GM04504 (cell line): Measurements from ENCODE around the gene RBAK.
"Not testable (repeated sequence)": the region's sequence is repeated elsewhere in the genome, so short reads cannot be mapped to it uniquely, and the experiment has no call there.

Experiments
- DNase-seq: peaks from one replicate; pipeline ENCODE4 v3.0.0-alpha.2; 2012; ENCODE audit warnings: low read depth

RBAK gene

DNA sequence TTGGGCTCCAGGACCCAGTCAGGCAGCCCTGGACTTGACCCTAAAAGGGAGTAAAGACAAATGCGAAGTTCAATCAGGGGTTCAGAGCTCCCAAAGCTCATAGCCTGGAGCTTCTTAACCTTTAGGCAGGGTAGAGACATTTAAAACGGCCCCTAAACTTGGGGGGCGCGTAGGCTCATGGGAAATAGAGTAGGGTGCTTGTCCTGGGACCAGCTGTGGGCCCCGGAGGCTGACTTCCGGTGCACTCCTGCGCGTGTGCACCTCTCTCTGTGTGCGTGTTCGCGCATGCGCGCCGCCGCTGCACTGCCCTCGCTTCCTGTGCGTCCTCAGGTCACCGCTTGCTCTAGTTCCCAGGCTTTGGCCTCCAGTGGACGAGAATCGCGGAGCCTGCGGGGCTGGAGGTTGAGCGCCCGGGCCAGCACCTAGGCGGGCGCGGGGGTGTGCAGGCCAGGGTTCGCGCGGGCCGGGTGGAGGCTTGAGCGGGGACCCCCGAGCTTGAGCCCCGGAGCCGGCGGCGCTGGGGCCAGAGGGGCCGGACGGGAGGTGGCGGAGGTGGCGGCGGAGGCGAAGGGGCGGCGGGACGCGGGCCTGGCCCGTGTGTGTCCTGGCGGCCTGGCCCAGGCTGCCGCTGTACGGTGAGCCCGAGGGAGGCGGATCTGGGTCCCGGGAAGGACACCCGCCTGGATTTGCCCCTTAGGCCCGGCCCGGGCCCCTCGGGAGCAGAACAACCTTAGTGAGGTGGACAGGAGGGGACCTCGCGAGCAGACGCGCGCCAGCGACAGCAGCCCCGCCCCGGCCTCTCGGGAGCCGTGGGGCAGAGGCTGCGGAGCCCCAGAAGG is at the start of gene RBAK:
TSS of gene RBAK (plus strand) at position 303 of the 839 bp plus-strand sequence. CDS start 2,217 bp downstream, outside the sequence.
- DNase-seq = peak; percentile 87

GRCh38 chr7:4996696-4997222 is 48.9 kb upstream of the RBAK start:
- no peak for DNase-seq

GRCh38 chr7:4998244-4998643 is 47.4 kb upstream of the RBAK start:
- no peak for DNase-seq

GRCh38 chr7:4998910-4999309 is 46.8 kb upstream of the RBAK start:
- DNase-seq = no peak

GRCh38 chr7:4999369-4999950 is 46.2 kb upstream of the RBAK start:
- DNase-seq = no peak

DNA sequence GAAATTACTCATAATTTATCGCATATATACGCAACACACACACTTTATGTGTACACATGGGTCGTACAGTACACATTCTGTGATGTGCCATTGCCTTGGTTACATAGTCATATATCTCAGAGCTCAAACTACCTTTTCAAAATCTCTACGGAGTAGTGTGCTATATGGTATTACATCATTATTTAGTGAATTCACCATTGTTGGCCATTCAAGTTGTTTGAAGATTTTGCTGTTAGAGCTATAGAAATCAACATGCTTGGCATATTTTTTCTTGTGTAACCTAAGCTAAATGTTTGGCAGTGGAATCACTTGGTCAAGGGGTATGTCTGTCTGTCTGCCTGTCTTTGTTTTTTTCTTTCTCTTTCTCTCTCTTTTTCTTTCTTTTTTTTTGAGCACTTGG is 44.7 kb upstream of the RBAK start:
- no peak for DNase-seq

GRCh38 chr7:5001911-5002310 is 43.7 kb upstream of the RBAK start:
- DNase-seq = no peak

- DNase-seq = no peak
These were observed 40.6 kb upstream of the RBAK start for GRCh38 chr7:5005066-5005465.

- DNase-seq = no peak
These were observed 32.7 kb upstream of the RBAK start for GRCh38 chr7:5012985-5013384.

DNA sequence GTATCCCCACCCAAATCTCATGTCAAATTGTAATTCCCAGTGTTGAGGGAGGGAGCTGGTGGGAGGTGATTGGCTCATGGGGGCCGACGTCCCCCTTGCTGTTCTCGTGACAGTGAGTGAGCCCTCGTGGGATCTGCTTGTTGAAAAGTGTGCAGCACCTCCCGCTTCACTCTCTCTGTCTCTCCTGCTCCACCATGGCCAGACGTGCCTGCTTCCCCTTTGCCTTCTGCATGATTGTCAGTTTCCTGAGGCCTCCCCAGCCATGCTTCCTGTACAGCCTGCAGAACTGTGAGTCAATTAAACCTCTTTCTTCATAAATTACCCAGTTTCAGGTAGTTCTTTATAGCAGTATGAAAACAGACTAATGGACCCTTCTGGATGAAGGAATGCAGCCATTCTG is 29.7 kb upstream of the RBAK start:
- DNase-seq = not testable (repeated sequence)

GRCh38 chr7:5017626-5018025 is 28.0 kb upstream of the RBAK start:
- DNase-seq = not testable (repeated sequence)

DNA sequence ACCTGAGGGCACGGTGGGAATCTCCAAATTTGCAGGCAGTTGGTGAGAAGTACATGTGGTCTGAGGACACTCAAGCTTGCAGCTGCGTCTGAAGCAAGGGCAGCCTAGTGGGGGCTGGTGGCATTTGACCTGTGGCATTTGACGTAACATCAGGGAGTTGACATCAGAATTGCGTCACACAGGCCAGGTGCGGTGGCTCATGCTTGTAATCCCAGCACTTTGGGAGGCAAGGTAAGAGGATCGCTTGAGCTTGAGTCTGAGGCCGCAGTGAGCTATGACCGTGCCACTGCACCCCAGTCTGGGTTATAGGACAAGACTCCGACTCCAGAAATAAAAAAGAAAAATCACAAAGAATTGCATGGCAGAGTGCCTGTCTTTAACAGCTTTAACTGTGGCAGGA is 25.6 kb upstream of the RBAK start:
- no peak for DNase-seq

GRCh38 chr7:5020976-5021550 is 24.6 kb upstream of the RBAK start:
- DNase-seq = not testable (repeated sequence)

GRCh38 chr7:5023626-5024025 is 22.0 kb upstream of the RBAK start:
- not testable (repeated sequence) for DNase-seq

- not testable (repeated sequence) for DNase-seq
These were observed 17.8 kb upstream of the RBAK start for GRCh38 chr7:5027796-5028410.

GRCh38 chr7:5033186-5033585 is 12.5 kb upstream of the RBAK start:
- not testable (repeated sequence) for DNase-seq

- DNase-seq = no peak
These were observed 10.4 kb upstream of the RBAK start for GRCh38 chr7:5035276-5035675.

DNA sequence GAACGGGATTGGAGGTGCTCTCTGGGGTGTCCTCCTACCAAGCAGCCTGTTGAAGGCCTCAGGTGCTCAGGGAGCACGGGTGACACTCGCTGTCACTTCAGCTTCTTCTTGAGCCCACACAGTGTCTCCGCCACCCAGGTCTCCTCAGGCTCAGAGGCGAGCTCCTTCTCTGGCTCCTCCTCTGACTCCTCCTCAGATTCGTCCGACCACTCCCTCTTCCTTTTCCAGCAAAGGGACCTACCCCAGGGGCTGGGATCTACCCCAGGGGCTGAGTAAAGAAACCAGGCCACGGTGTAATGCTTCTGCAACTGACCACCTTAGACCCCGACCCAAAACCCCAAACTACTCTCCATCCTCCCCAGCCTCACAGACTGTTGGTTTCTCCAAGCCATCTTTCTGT is 9.2 kb upstream of the RBAK start:
- DNase-seq = no peak

DNA sequence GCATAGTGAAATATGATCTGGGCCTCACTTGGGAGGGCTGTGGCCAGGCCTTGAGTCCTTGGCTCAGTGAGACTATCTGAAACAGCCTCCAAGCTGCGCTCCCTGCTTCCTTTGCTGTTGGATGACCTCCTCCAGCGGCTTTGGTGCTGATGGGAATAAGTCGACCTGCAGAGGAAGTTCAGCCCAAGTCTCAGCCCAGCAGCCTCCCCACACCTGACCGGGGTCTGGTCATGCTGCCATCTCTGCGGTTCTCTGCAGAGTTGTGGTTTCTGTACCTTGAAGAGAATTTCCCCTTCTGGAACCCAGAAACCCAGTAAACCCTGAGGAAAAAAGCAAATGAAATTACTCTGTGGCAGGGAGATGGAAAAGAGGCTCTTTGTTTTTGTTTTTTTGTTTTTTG is 4.6 kb upstream of the RBAK start:
- no peak for DNase-seq

DNA sequence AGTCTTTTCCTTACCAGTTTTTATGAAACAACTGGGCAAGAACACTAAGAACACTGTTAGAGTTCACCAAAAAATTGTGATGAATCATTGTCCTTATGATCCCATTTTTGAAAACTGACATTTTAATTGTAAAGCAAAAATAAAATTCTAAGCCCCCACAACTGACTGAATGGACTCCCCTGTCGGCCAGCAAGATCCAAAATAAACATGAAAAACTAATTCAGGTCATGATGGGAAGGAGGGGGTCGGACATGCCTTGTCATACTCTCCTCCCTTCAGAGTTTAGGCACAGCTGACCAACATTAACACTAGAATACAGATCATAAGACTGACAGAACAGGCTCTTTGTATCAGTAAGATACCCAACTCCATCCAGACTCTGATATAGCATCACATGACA is 2.0 kb upstream of the RBAK start:
- no peak for DNase-seq

- not testable (repeated sequence) for DNase-seq
These were observed 705 bp downstream of the RBAK start for GRCh38 chr7:5046397-5046732.

DNA sequence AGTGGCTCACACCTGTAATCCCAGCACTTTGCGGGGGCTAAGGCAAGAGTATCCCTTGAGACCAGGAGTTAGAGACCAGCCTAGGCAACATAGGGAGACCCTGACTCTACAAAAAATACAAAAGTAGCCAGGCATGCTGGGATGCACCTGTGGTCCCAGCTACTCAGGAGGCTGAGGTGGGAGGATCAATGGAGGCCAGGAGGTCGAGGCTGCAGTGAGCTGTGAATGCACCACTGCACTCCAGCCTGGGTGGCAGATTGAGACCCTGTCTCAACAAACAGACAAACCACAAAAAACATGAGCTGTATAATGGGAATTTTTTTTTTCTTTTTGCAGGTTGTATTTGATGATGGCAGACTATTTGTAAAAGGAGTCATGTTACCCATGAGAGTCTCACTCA is 1.5 kb downstream of the RBAK start:
- DNase-seq = not testable (repeated sequence)

DNA sequence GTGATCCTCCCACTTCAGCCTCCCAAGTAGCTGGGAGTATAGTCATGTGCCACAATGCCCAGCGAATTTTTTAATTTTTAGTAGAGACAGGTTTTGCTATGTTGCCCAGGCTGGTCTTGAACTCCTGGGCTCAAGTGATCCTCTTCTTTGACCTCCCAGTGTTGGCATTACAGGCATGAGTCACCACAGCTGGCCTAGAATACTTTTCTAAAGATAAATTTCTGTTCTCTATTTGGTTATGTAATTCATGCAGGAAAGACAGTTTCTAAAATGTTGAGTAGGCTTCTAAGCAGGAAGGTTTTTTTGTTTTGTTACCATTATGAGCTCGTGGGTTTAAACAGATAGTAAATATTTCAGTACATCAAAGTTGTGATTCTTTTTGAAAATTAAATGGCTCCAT is 5.0 kb downstream of the RBAK start:
- no peak for DNase-seq
